Neural cell (in vitro differentiated cells): ENCODE data around the gene C3orf70. TPM values are rescaled to one million over a fixed set of nuclear protein-coding genes. Genes with fewer than 3 reads are reported as not detected.

Experiments used
- H2AFZ ChIP-seq: fragments of 200-600, 300-800 bp; sonication (generic), shearing (Covaris generic); 2 replicates; pipeline ENCODE4 v1.6.0; 2014; ENCODE audit warnings: low read depth, mild to moderate bottlenecking, antibody characterized with exemption, low read length, moderate library complexity
- H3F3A ChIP-seq: fragments of 200-600 bp; shearing (Covaris generic); 2 replicates; pipeline ENCODE4 v1.6.1; 2016; ENCODE audit warnings: mild to moderate bottlenecking, moderate library complexity, mixed read lengths, antibody characterized with exemption, low read length; ENCODE audit not compliant: insufficient read depth, poor library complexity, severe bottlenecking
- H3K27ac ChIP-seq: fragments of 200-600, 300-800 bp; sonication (generic), shearing (Covaris generic); 2 replicates; pipeline ENCODE4 v1.5.1; 2014; ENCODE audit warnings: mild to moderate bottlenecking, low read length, moderate library complexity
- H3K27me3 ChIP-seq: fragments of 300-800, 200-600 bp; sonication (generic), shearing (Covaris generic); 2 replicates; pipeline ENCODE4 v1.6.0; 2014; ENCODE audit warnings: mild to moderate bottlenecking, low read depth, low read length, moderate library complexity; ENCODE audit not compliant: insufficient read depth
- H3K36me3 ChIP-seq: fragments of 300-800, 200-600 bp; sonication (generic), shearing (Covaris generic); 2 replicates; pipeline ENCODE4 v1.5.1; 2014; ENCODE audit warnings: mild to moderate bottlenecking, antibody characterized with exemption, low read length, moderate library complexity; ENCODE audit not compliant: insufficient read depth
- H3K4me2 ChIP-seq: fragments of 300-800, 200-600 bp; sonication (generic), shearing (Covaris generic); 2 replicates; pipeline ENCODE4 v1.6.0; 2014; ENCODE audit warnings: mild to moderate bottlenecking, low read length
- H3K4me3 ChIP-seq: fragments of 300-800, 200-600 bp; sonication (generic), shearing (Covaris generic); 2 replicates; pipeline ENCODE4 v1.5.1; 2014; ENCODE audit warnings: mild to moderate bottlenecking, low read length, moderate library complexity
- H3K79me2 ChIP-seq: fragments of 200-600 bp; shearing (Covaris generic); replicated peaks from 2 replicates; pipeline ENCODE4 v1.6.0; 2014; ENCODE audit warnings: mild to moderate bottlenecking, low read length, moderate library complexity; ENCODE audit not compliant: insufficient read depth
- H3K9ac ChIP-seq: fragments of 300-800, 200-600 bp; sonication (generic), shearing (Covaris generic); 2 replicates; pipeline ENCODE4 v1.6.1; 2016; ENCODE audit warnings: mild to moderate bottlenecking, low read length, mixed read lengths
- H3K9me2 ChIP-seq: fragments of 200-600 bp; shearing (Covaris generic); 2 replicates; pipeline ENCODE4 v1.6.1; 2016; ENCODE audit warnings: mild to moderate bottlenecking, low read length, mixed read lengths; ENCODE audit not compliant: insufficient read depth
- H3K9me3 ChIP-seq: fragments of 200-600, 300-800 bp; sonication (generic), shearing (Covaris generic); 2 replicates; pipeline ENCODE4 v1.6.1; 2016; ENCODE audit warnings: mild to moderate bottlenecking, mixed run types, low read length, moderate library complexity, mixed read lengths
- H4K20me1 ChIP-seq: fragments of 200-600 bp; shearing (Covaris generic); 2 replicates; pipeline ENCODE4 v1.6.1; 2016; ENCODE audit warnings: mild to moderate bottlenecking, mixed run types; ENCODE audit not compliant: insufficient read depth
- EP300 ChIP-seq: fragments of 450-650 bp; conservative IDR thresholded peaks from 2 replicates; pipeline ENCODE4 v1.6.1; 2014; ENCODE audit warnings: antibody characterized with exemption, mild to moderate bottlenecking, moderate library complexity; ENCODE audit not compliant: poor library complexity, severe bottlenecking
- EZH2 ChIP-seq: fragments of 200-600, 300-800 bp; shearing (Covaris generic), sonication (generic); IDR thresholded peaks from 2 replicates; pipeline ENCODE4 v1.6.1; 2014; ENCODE audit warnings: antibody characterized with exemption, low read length, borderline replicate concordance, mild to moderate bottlenecking; ENCODE audit not compliant: insufficient read depth, poor library complexity, severe bottlenecking
- MXI1 ChIP-seq: fragments of 450-650 bp; conservative IDR thresholded peaks from 2 replicates; pipeline ENCODE4 v1.6.1; 2014; ENCODE audit warnings: antibody characterized with exemption, mild to moderate bottlenecking; ENCODE audit not compliant: poor library complexity, severe bottlenecking
- POLR2AphosphoS5 ChIP-seq: IDR thresholded peaks from 2 replicates; pipeline ENCODE4 v1.6.1; 2012
- RAD21 ChIP-seq: fragments of 450-650 bp; conservative IDR thresholded peaks from 2 replicates; pipeline ENCODE4 v1.6.1; 2014; ENCODE audit warnings: antibody characterized with exemption, mild to moderate bottlenecking, moderate library complexity
- SMC3 ChIP-seq: fragments of 450-650 bp; conservative IDR thresholded peaks from 2 replicates; pipeline ENCODE4 v1.6.1; 2014; ENCODE audit warnings: antibody characterized with exemption, mild to moderate bottlenecking, moderate library complexity; ENCODE audit not compliant: poor library complexity
- TAF1 ChIP-seq: IDR thresholded peaks from 2 replicates; pipeline ENCODE4 v1.6.1; 2012; ENCODE audit warnings: low read depth
- polyA plus RNA-seq: library from polyadenylated mRNA; depleted of rRNA; stranded (reverse); fragments of >200 nt; gene quantifications from 2 replicates; pipeline ENCODE4 v1.2.3, GENCODE V29; 2014
- TF ChIP-seq, protein P1 (sequence below): fragments of 450-650 bp; IDR thresholded peaks from 2 replicates; pipeline ENCODE4 v1.5.1; 2014; ENCODE audit warnings: antibody characterized with exemption, mild to moderate bottlenecking, moderate library complexity; ENCODE audit not compliant: poor library complexity, severe bottlenecking
- TF ChIP-seq, protein P2 (sequence below): IDR thresholded peaks from 2 replicates; pipeline ENCODE4 v1.6.1; 2012; ENCODE audit warnings: borderline replicate concordance

Gene C3orf70
- polyA plus RNA-seq, 1 donor from 2014 or later = 3.4 TPM

DNA sequence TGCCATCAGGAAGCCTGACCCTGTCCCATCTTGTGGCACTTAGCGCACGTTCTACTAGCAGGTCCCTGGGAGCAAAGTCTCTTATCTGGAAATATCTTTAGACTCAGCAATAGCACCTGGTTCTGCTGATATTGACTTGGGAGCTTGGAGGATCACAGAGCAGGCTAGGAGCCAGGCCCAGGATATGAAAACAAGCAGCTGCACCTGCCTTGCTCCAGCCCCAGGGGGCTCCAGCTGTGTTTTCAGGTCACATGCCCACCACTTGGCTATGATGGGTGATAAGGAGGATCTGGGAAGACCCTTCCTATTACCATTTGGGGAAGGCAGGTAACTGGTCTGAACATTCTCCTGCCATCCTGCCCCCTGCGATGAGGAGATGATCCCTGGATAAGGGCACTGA lies 87.8 kb downstream of the C3orf70 start:
- Histone ChIP-seq H3K4me3 (no peak overlapping the region), H3K36me3 (no peaks in the 10 kb centered on the region), H3K9me3 (peaks cover 6% of the 10 kb centered on the region), H3K4me2 (no peak overlapping the region), H3K9me2 (no peaks in the 10 kb centered on the region), H3K27ac (no peak overlapping the region), H3K27me3 (no peaks in the 10 kb centered on the region), H2AFZ (no peak overlapping the region), H3F3A (no peaks in the 10 kb centered on the region), H4K20me1 (no peaks in the 10 kb centered on the region), H3K79me2 (no peaks in the 10 kb centered on the region), H3K9ac (no peak overlapping the region)
- TF ChIP-seq, protein P1, sequence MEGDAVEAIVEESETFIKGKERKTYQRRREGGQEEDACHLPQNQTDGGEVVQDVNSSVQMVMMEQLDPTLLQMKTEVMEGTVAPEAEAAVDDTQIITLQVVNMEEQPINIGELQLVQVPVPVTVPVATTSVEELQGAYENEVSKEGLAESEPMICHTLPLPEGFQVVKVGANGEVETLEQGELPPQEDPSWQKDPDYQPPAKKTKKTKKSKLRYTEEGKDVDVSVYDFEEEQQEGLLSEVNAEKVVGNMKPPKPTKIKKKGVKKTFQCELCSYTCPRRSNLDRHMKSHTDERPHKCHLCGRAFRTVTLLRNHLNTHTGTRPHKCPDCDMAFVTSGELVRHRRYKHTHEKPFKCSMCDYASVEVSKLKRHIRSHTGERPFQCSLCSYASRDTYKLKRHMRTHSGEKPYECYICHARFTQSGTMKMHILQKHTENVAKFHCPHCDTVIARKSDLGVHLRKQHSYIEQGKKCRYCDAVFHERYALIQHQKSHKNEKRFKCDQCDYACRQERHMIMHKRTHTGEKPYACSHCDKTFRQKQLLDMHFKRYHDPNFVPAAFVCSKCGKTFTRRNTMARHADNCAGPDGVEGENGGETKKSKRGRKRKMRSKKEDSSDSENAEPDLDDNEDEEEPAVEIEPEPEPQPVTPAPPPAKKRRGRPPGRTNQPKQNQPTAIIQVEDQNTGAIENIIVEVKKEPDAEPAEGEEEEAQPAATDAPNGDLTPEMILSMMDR = no peak

DNA sequence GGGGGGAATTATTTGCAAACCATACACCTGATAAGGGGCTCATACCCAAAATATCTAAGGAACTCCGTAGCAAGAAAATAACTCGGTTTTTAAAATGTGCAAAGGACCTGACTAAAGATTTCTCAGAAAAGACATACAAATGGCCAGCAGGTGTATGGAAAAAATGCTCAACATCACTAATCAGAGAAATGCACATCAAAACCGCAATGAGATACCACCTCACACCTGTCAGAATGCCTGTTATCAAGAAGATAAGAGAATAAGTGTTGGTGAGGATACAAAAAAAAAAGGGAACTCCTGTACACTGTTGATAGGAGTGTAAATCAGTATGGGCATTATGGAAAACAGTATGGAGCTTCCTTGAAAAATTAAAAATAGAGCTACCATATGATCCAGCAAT lies 89.4 kb downstream of the C3orf70 start:
- H3K4me2 ChIP-seq = no peak overlapping the region
- H3F3A ChIP-seq = no peaks in the 10 kb centered on the region
- no peaks in the 10 kb centered on the region for H3K27me3 ChIP-seq
- peaks cover 10% of the 10 kb centered on the region for H3K9me3 ChIP-seq
- H2AFZ ChIP-seq = no peak overlapping the region
- H3K9me2 ChIP-seq = no peaks in the 10 kb centered on the region
- H3K36me3 ChIP-seq = no peaks in the 10 kb centered on the region
- TF ChIP-seq SMC3 (no peak), MXI1 (no peak), EP300 (no peak), EZH2 (no peak), TAF1 (no peak), RAD21 (no peak), POLR2AphosphoS5 (no peak)
- TF ChIP-seq, protein P2, sequence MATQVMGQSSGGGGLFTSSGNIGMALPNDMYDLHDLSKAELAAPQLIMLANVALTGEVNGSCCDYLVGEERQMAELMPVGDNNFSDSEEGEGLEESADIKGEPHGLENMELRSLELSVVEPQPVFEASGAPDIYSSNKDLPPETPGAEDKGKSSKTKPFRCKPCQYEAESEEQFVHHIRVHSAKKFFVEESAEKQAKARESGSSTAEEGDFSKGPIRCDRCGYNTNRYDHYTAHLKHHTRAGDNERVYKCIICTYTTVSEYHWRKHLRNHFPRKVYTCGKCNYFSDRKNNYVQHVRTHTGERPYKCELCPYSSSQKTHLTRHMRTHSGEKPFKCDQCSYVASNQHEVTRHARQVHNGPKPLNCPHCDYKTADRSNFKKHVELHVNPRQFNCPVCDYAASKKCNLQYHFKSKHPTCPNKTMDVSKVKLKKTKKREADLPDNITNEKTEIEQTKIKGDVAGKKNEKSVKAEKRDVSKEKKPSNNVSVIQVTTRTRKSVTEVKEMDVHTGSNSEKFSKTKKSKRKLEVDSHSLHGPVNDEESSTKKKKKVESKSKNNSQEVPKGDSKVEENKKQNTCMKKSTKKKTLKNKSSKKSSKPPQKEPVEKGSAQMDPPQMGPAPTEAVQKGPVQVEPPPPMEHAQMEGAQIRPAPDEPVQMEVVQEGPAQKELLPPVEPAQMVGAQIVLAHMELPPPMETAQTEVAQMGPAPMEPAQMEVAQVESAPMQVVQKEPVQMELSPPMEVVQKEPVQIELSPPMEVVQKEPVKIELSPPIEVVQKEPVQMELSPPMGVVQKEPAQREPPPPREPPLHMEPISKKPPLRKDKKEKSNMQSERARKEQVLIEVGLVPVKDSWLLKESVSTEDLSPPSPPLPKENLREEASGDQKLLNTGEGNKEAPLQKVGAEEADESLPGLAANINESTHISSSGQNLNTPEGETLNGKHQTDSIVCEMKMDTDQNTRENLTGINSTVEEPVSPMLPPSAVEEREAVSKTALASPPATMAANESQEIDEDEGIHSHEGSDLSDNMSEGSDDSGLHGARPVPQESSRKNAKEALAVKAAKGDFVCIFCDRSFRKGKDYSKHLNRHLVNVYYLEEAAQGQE = no peak
- TF ChIP-seq, protein P1 = no peak
- no peaks in the 10 kb centered on the region for H3K79me2 ChIP-seq
- H3K27ac ChIP-seq = no peak overlapping the region
- H3K4me3 ChIP-seq = no peak overlapping the region
- H4K20me1 ChIP-seq = no peaks in the 10 kb centered on the region
- H3K9ac ChIP-seq = no peak overlapping the region
